Testis (tissue), 3 donors: ENCODE data around the gene GTPBP10. TPM values are rescaled to one million over a fixed set of nuclear protein-coding genes. Genes with fewer than 3 reads are reported as not detected.
A peak's percentile ranks its signal among the peaks of the same experiment; 100 is the strongest.

Experiments used
- DNase-seq: peaks from one replicate; pipeline ENCODE4 v3.0.0-alpha.2; 2019
- H3K27ac ChIP-seq, 2 donors: fragments of 200-600 bp; sonication (generic); one replicate each; pipeline ENCODE4 v1.5.1; 2019
- H3K27me3 ChIP-seq: fragments of 200-600 bp; sonication (generic); one replicate; pipeline ENCODE4 v1.5.1; 2019
- H3K36me3 ChIP-seq: fragments of 200-600 bp; sonication (generic); one replicate; pipeline ENCODE4 v1.5.1; 2017; ENCODE audit warnings: low read depth; ENCODE audit errors: missing control alignments
- H3K4me1 ChIP-seq: fragments of 200-600 bp; sonication (generic); one replicate; pipeline ENCODE4 v1.5.1; 2019
- H3K4me3 ChIP-seq, 2 donors: fragments of 200-600 bp; sonication (generic); one replicate each; pipeline ENCODE4 v1.5.1; 2017 to 2019
- H3K9me3 ChIP-seq: fragments of 200-600 bp; sonication (generic); one replicate; pipeline ENCODE4 v1.5.1; 2017
- CTCF ChIP-seq, 3 experiments: fragments of 450-650 bp in 2 of 3; fragments of 200-600 bp in 1 of 3; sonication (generic) in 1 of 3; IDR thresholded peaks; one replicate each; pipeline ENCODE4 v1.5.1; 2016 to 2019; ENCODE audit warnings: antibody characterized with exemption in 3 of 3, mild to moderate bottlenecking in 2 of 3, moderate library complexity in 1 of 3
- POLR2A ChIP-seq: fragments of 450-650 bp; IDR thresholded peaks from one replicate; pipeline ENCODE4 v1.6.1; 2017; ENCODE audit warnings: antibody characterized with exemption, mild to moderate bottlenecking, moderate library complexity
- WGBS, 2 donors: methylation state at CpG; one replicate each; pipeline ENCODE4 v1.1.5; 2018; 5-methylcytosine and 5-hydroxymethylcytosine counted together
- intact Hi-C: fragments of 100-400 bp; cut with DNase I; formaldehyde crosslinking; loops from one replicate; pipeline ENCODE4 v1.15.1; 2023; ENCODE audit warnings: low total_unique reads
- polyA plus RNA-seq: library from polyadenylated mRNA; stranded (reverse); fragments of 350-450 nt; fragmentation: Illumina TruSeq; extraction: RNeasy Lipid Tissue Mini Kit (QIAGEN cat#74804); gene quantifications from one replicate; pipeline ENCODE4 v1.2.3, GENCODE V29; 2014; ENCODE audit warnings: low read depth, low replicate concordance; ENCODE audit not compliant: insufficient read depth
- total RNA-seq, 2 donors: library from RNA; depleted of rRNA; stranded (reverse); fragments of >200 nt; gene quantifications; one replicate each; pipeline ENCODE4 v1.2.3, GENCODE V29; 2016

The GTPBP10 gene
- total and polyA plus RNA-seq, 3 donors from 2014 or later: 14.6 to 25.6 (median 16.6) TPM

GRCh38 chr7:90409667-90410066 lies 63.2 kb downstream of the GTPBP10 start:
- TF ChIP-seq POLR2A (no peak), CTCF (IDR thresholded peaks at IDR 0.05) (no peak)
- 74 to 83% methylated on average over 3 of the region's 3 CpGs for WGBS, 2 donors
- H3K4me1 ChIP-seq: peaks cover 11% of the 10 kb centered on the region
- no peaks in the 10 kb centered on the region for H3K27me3 ChIP-seq
- intact Hi-C loops: no loop called here
- no peaks in the 10 kb centered on the region for H3K36me3 ChIP-seq
- no peak overlapping the region for H3K27ac ChIP-seq
- no peak overlapping the region for H3K4me3 ChIP-seq
- no peak for DNase-seq
- no peaks in the 10 kb centered on the region for H3K9me3 ChIP-seq

- Histone ChIP-seq H3K36me3 (no peaks in the 10 kb centered on the region), H3K9me3 (no peaks in the 10 kb centered on the region), H3K4me1 (no peaks in the 10 kb centered on the region), H3K27me3 (no peaks in the 10 kb centered on the region), H3K27ac (no peak overlapping the region), H3K4me3 (no peak overlapping the region)
- WGBS, 2 donors: 87 to 89% methylated on average over 2 of the region's 2 CpGs
- DNase-seq: no peak
- no peak for TF ChIP-seq CTCF (IDR thresholded peaks at IDR 0.05)
- no peak for TF ChIP-seq POLR2A
- intact Hi-C loops: no loop called here
These were observed 65.0 kb downstream of the GTPBP10 start for GRCh38 chr7:90411510-90411909.

GRCh38 chr7:90412458-90413184 lies 66.1 kb downstream of the GTPBP10 start:
- intact Hi-C loops: no loop called here

GRCh38 chr7:90413185-90413528 lies 66.6 kb downstream of the GTPBP10 start:
- 96 to 97% methylated on average over 2 of the region's 2 CpGs for WGBS, 2 donors
- no peak overlapping the region for H3K27ac ChIP-seq
- no peaks in the 10 kb centered on the region for H3K36me3 ChIP-seq
- H3K4me1 ChIP-seq: no peaks in the 10 kb centered on the region
- H3K9me3 ChIP-seq: no peaks in the 10 kb centered on the region
- no peak for TF ChIP-seq CTCF (IDR thresholded peaks at IDR 0.05)
- no peak for TF ChIP-seq POLR2A
- intact Hi-C loops: no loop called here
- DNase-seq: no peak
- no peak overlapping the region for H3K4me3 ChIP-seq
- H3K27me3 ChIP-seq: no peaks in the 10 kb centered on the region

More at GRCh38 chr7:90412458-90413184, 66.1 kb downstream of the GTPBP10 start:
- H3K9me3 ChIP-seq: no peaks in the 10 kb centered on the region
- DNase-seq: peak; percentile 34
- no peak overlapping the region for H3K4me3 ChIP-seq
- no peak overlapping the region for H3K27ac ChIP-seq
- 92 to 93% methylated on average over 9 to 11 of the region's 11 CpGs for WGBS, 2 donors
- no peak for TF ChIP-seq CTCF (IDR thresholded peaks at IDR 0.05)
- TF ChIP-seq POLR2A: no peak
- no peaks in the 10 kb centered on the region for H3K36me3 ChIP-seq
- no peaks in the 10 kb centered on the region for H3K27me3 ChIP-seq
- no peaks in the 10 kb centered on the region for H3K4me1 ChIP-seq

- Histone ChIP-seq H3K27me3 (no peaks in the 10 kb centered on the region), H3K36me3 (no peaks in the 10 kb centered on the region), H3K4me3 (no peak overlapping the region), H3K4me1 (no peaks in the 10 kb centered on the region), H3K9me3 (no peaks in the 10 kb centered on the region), H3K27ac (no peak overlapping the region)
- DNase-seq: no peak
- intact Hi-C loops: loop anchor here (10.0 kb wide), 1 partner anchor 267 kb away; the partner anchor contains the start of gene STEAP1
- 91 to 92% methylated on average over 6 of the region's 6 CpGs for WGBS, 2 donors
- no peak for TF ChIP-seq POLR2A
- TF ChIP-seq CTCF (IDR thresholded peaks at IDR 0.05): no peak
These were observed 75.1 kb downstream of the GTPBP10 start for GRCh38 chr7:90421651-90422050.
